A549 (cell line): ENCODE measurements around the gene SPSB2. TPM values are rescaled to one million over a fixed set of nuclear protein-coding genes. Genes with fewer than 3 reads are reported as not detected.

Source experiments
- ATAC-seq, 2 experiments: fragments of 200-7000 bp in 1 of 2; fragments of >200 bp in 1 of 2; cut with Nextera tagmentation in 1 of 2; cut with Tn5 transposase in 1 of 2; 3 replicates each; pipeline versions ENCODE4 v1.8.0 to v1.9.1; 2018 to 2020; ENCODE audit warnings: mild to moderate bottlenecking in 1 of 2, moderate library complexity in 1 of 2
- CTCF ChIA-PET: fragments of 300-600 bp; sonication (Branson Sonifier 250); formaldehyde crosslinking; extraction: SDS; loops from one replicate; lab custom pipeline; 2021; ENCODE audit warnings: antibody characterized with exemption, inconsistent platforms; lab: Yijun Ruan, JAX
- POLR2A ChIA-PET: fragments of 350-600 bp; formaldehyde crosslinking; extraction: SDS; loops from one replicate; lab custom pipeline; 2021; ENCODE audit warnings: antibody characterized with exemption, inconsistent platforms; lab: Yijun Ruan, JAX
- DNase-seq, 2 experiments: peaks; one replicate each; pipeline versions ENCODE4 v3.0.0 to v3.0.0-alpha.2; 2011 to 2016; ENCODE audit warnings: low read depth in 1 of 2, low spot score in 1 of 2
- FAIRE-seq: peaks from 2 replicates; lab custom pipeline; 2011; peaks lifted over from hg19 to GRCh38; lab: Jason Lieb, UNC
- H3K27ac ChIP-seq, 2 experiments: fragments of >200 bp; sonication (Bioruptor Twin); formaldehyde crosslinking; 3 replicates each; pipeline ENCODE4 v1.5.1; 2016 to 2017
- H3K4me1 ChIP-seq: fragments of >200 bp; sonication (Bioruptor Twin); formaldehyde crosslinking; 3 replicates; pipeline ENCODE4 v1.6.1; 2016
- H3K4me2 ChIP-seq: fragments of >200 bp; sonication (Bioruptor Twin); formaldehyde crosslinking; 3 replicates; pipeline ENCODE4 v1.6.1; 2016
- H3K4me3 ChIP-seq: fragments of >200 bp; sonication (Bioruptor Twin); formaldehyde crosslinking; 3 replicates; pipeline ENCODE4 v1.5.1; 2016
- H3K9me3 ChIP-seq: fragments of >200 bp; sonication (Bioruptor Twin); formaldehyde crosslinking; 3 replicates; pipeline ENCODE4 v1.6.1; 2016
- CBX2 ChIP-seq: fragments of 200-600 bp; sonication (generic); IDR thresholded peaks from 2 replicates; pipeline ENCODE4 v1.6.1; 2016; ENCODE audit warnings: low read depth, mild to moderate bottlenecking, borderline replicate concordance
- CBX8 ChIP-seq: fragments of 200-600 bp; sonication (generic); IDR thresholded peaks from 2 replicates; pipeline ENCODE4 v1.6.1; 2016
- CEBPB ChIP-seq, 2 experiments: fragments of >200 bp in 1 of 2; sonication (Bioruptor Twin) in 1 of 2; formaldehyde crosslinking in 1 of 2; IDR thresholded peaks; 2 replicates each; pipeline ENCODE4 v1.6.1; 2012 to 2016
- FOSL2 ChIP-seq, 2 experiments: fragments of 450-650 bp in 1 of 2; fragments of >200 bp in 1 of 2; sonication (Bioruptor Twin) in 1 of 2; formaldehyde crosslinking; IDR thresholded peaks; 2 replicates each; pipeline versions ENCODE4 v1.5.0 to v1.6.1; 2016 to 2020; ENCODE audit warnings: mild to moderate bottlenecking in 1 of 2, moderate library complexity in 1 of 2
- GATA3 ChIP-seq: IDR thresholded peaks from 2 replicates; pipeline ENCODE4 v1.6.1; 2012; ENCODE audit warnings: borderline replicate concordance
- HDAC2 ChIP-seq: fragments of 200-600 bp; sonication (generic); IDR thresholded peaks from 2 replicates; pipeline ENCODE4 v1.6.1; 2016
- HES2 ChIP-seq: fragments of >200 bp; sonication (Bioruptor Twin); formaldehyde crosslinking; IDR thresholded peaks from 2 replicates; pipeline ENCODE4 v1.6.1; 2016
- HOXA7 ChIP-seq: fragments of 250-450 bp; sonication (Bioruptor Pico); IDR thresholded peaks from 2 replicates; pipeline ENCODE4 v1.5.0; 2020; ENCODE audit warnings: mild to moderate bottlenecking, moderate library complexity
- HOXB13 ChIP-seq: fragments of 250-450 bp; sonication (Bioruptor Pico); IDR thresholded peaks from 2 replicates; pipeline ENCODE4 v1.5.0; 2020; ENCODE audit warnings: low read depth, mild to moderate bottlenecking, moderate library complexity
- HOXB5 ChIP-seq: fragments of 250-450 bp; sonication (Bioruptor Pico); IDR thresholded peaks from 2 replicates; pipeline ENCODE4 v1.5.0; 2020; ENCODE audit warnings: mild to moderate bottlenecking, moderate library complexity
- JUNB ChIP-seq: fragments of >200 bp; sonication (Bioruptor Twin); formaldehyde crosslinking; IDR thresholded peaks from 2 replicates; pipeline ENCODE4 v1.6.1; 2016
- MAX ChIP-seq: IDR thresholded peaks from 2 replicates; pipeline ENCODE4 v1.6.1; 2012
- MAZ ChIP-seq: fragments of 150-350 bp; IDR thresholded peaks from 2 replicates; pipeline ENCODE4 v1.6.1; 2014; ENCODE audit warnings: antibody characterized with exemption, low read depth, low read length, borderline replicate concordance
- NFE2L2 ChIP-seq: fragments of 150-350 bp; conservative IDR thresholded peaks from 2 replicates; pipeline ENCODE4 v1.6.1; 2014; ENCODE audit warnings: low read length
- POLR2AphosphoS2 ChIP-seq: conservative IDR thresholded peaks from 2 replicates; pipeline ENCODE4 v1.6.1; 2012; ENCODE audit warnings: low read length, improper control_type of control experiment, inconsistent platforms
- REST ChIP-seq: fragments of 200-600 bp; sonication (generic); IDR thresholded peaks from 2 replicates; pipeline ENCODE4 v1.6.1; 2016; ENCODE audit warnings: antibody characterized with exemption, mild to moderate bottlenecking, moderate library complexity
- RNF2 ChIP-seq: fragments of 200-600 bp; sonication (generic); IDR thresholded peaks from 2 replicates; pipeline ENCODE4 v1.6.1; 2016; ENCODE audit warnings: low read depth, mild to moderate bottlenecking, antibody characterized with exemption, moderate library complexity, borderline replicate concordance
- SREBF2 ChIP-seq: fragments of 450-650 bp; IDR thresholded peaks from 2 replicates; pipeline ENCODE4 v1.6.1; 2014; ENCODE audit warnings: mild to moderate bottlenecking, moderate library complexity
- TP53 ChIP-seq: fragments of 250-450 bp; sonication (Bioruptor Pico); IDR thresholded peaks from 2 replicates; pipeline ENCODE4 v1.5.0; 2021; ENCODE audit warnings: mild to moderate bottlenecking, moderate library complexity
- ZSCAN20 ChIP-seq: fragments of 250-450 bp; sonication (Bioruptor Pico); IDR thresholded peaks from 2 replicates; pipeline ENCODE4 v1.8.0; 2022; ENCODE audit warnings: mild to moderate bottlenecking, moderate library complexity
- WGBS: methylation state at CpG from one replicate; pipeline ENCODE4 v1.1.6; 2017; ENCODE audit errors: missing lambda C conversion rate; 5-methylcytosine and 5-hydroxymethylcytosine counted together
- polyA plus RNA-seq, 4 experiments: library from polyadenylated mRNA; depleted of rRNA in 3 of 4; stranded (reverse); fragments of >200 nt; fragmentation: RNase III in 1 of 4; extraction: RNeasy Plus Mini Kit Qiagen cat#74134 plus additional on column Dnase treatment in 1 of 4; gene quantifications; 2 replicates in 3 of 4; 3 replicates in 1 of 4; pipeline ENCODE4 v1.2.3, GENCODE V29; 2011 to 2017

Gene SPSB2
- polyA plus RNA-seq, 2 of the 4 experiments (the other 2 are of a cell fraction), result 16.8 to 21.8 TPM

- TF ChIP-seq NFE2L2 (no peak), FOSL2 (IDR thresholded peaks at IDR 0.05) (no peak), FOSL2 (CRISPR knock-in tag; IDR thresholded peaks at IDR 0.05) (peak; percentile 47; the same call in 1 of the 2 replicates), CBX8 (no peak)
- TF ChIP-seq, all 56 proteins: peak for 1
- POLR2A ChIA-PET, result interaction anchor here (0.6 to 1.6 kb wide), 2 partner anchors 22 to 186 kb away, joined by 4 to 7 read pairs; partner anchors contain the start of genes C12orf57 and RNU7-1
- no peak overlapping the region for H3K27ac ChIP-seq
Measured at GRCh38 chr12:6921996-6922946, 49.2 kb upstream of the SPSB2 start.

GRCh38 chr12:6921539-6921938 lies 48.4 kb upstream of the SPSB2 start:
- H3K4me3 ChIP-seq, result no peak overlapping the region
- TF ChIP-seq MAX (no peak), CBX2 (no peak), CEBPB (IDR thresholded peaks at IDR 0.05) (no peak), JUNB (no peak), POLR2AphosphoS2 (no peak), GATA3 (no peak), MAZ (no peak), SREBF2 (no peak), HOXB13 (CRISPR knock-in tag) (no peak), REST (no peak)
- TF ChIP-seq, all 56 proteins: peak for 0
- ChIA-PET POLR2A (interaction anchor here (0.6 to 1.6 kb wide), 2 partner anchors 22 to 187 kb away, joined by 4 to 7 read pairs; partner anchors contain the start of genes C12orf57 and RNU7-1), CTCF (interaction anchor here (1.3 to 18.2 kb wide), 4 partner anchors 7 to 53 kb away, joined by 8 to 370 read pairs (median 50); partner anchors contain the start of genes C12orf57, ENO2, PTPN6 and RNU7-1)
- DNase-seq (no peak), ATAC-seq (no peak), FAIRE-seq (no peak)
- Histone ChIP-seq H3K27ac (no peak overlapping the region), H3K4me2 (no peak overlapping the region), H3K9me3 (no peaks in the 10 kb centered on the region), H3K4me1 (peaks cover 21% of the 10 kb centered on the region)
- WGBS, result 87% methylated on average over 7 of the region's 7 CpGs

More at GRCh38 chr12:6921996-6922946, 49.2 kb upstream of the SPSB2 start:
- no peak for ATAC-seq
- Histone ChIP-seq H3K4me3 (no peak overlapping the region), H3K4me1 (peaks cover 28% of the 10 kb centered on the region), H3K4me2 (no peak overlapping the region), H3K9me3 (no peaks in the 10 kb centered on the region)
- CTCF ChIA-PET, result interaction anchor here (1.3 to 18.2 kb wide), 4 partner anchors 8 to 53 kb away, joined by 8 to 370 read pairs (median 50); partner anchors contain the start of genes C12orf57, ENO2, PTPN6 and RNU7-1
- 86% methylated on average over 8 of the region's 9 CpGs for WGBS
- no peak for DNase-seq
- FAIRE-seq, result no peak

- ChIA-PET POLR2A (no interaction called here), CTCF (interaction anchor here (1.1 to 18.2 kb wide), 4 partner anchors 23 to 47 kb away, joined by 3 to 370 read pairs (median 6); partner anchors contain the start of genes C12orf57, PTPN6 and RNU7-1)
- Histone ChIP-seq H3K27ac (no peak overlapping the region), H3K4me3 (no peak overlapping the region), H3K4me1 (peaks cover 15% of the 10 kb centered on the region), H3K4me2 (no peak overlapping the region), H3K9me3 (no peaks in the 10 kb centered on the region)
- WGBS, result 87% methylated on average over 7 of the region's 7 CpGs
- no peak for TF ChIP-seq HES2
- no peak for TF ChIP-seq ZSCAN20 (CRISPR knock-in tag)
- no peak for TF ChIP-seq CBX2
- no peak for TF ChIP-seq TP53
- TF ChIP-seq HOXB5 (CRISPR knock-in tag), result no peak
- TF ChIP-seq RNF2, result no peak
- TF ChIP-seq HDAC2, result no peak
- no peak for TF ChIP-seq HOXA7 (CRISPR knock-in tag)
- DNase-seq (no peak), ATAC-seq (no peak), FAIRE-seq (no peak)
Measured at GRCh38 chr12:6919588-6919987, 46.5 kb upstream of the SPSB2 start.
